GM13976 (cell line): ENCODE measurements around the gene ABCA12.

ENCODE experiments used
- DNase-seq: peaks from one replicate; pipeline ENCODE4 v3.0.0; 2012; ENCODE audit warnings: low spot score
- CTCF ChIP-seq: IDR thresholded peaks from 2 replicates; pipeline ENCODE4 v1.5.1; 2012; ENCODE audit warnings: borderline replicate concordance, mild to moderate bottlenecking; ENCODE audit not compliant: insufficient read depth; ENCODE audit errors: extremely low read depth, missing control alignments, control extremely low read depth
- in situ Hi-C: fragments of 300-500 bp; cut with MboI; formaldehyde crosslinking; loops from one replicate; pipeline ENCODE4 v1.12.0; 2022; ENCODE audit warnings: low sequenced_read_pairs, mixed read lengths, inconsistent platforms; ENCODE audit not compliant: unreplicated experiment

Gene ABCA12

GRCh38 chr2:214985619-214986018, 152.8 kb downstream of the ABCA12 start:
- no peak for DNase-seq
- TF ChIP-seq CTCF, result no peak
- in situ Hi-C loops, result no loop called here

- no peak for TF ChIP-seq CTCF
- no peak for DNase-seq
- in situ Hi-C loops, result no loop called here
Measured at GRCh38 chr2:214966420-214966819, 172.0 kb downstream of the ABCA12 start.

GRCh38 chr2:214960677-214961076, 177.7 kb downstream of the ABCA12 start:
- no peak for TF ChIP-seq CTCF
- in situ Hi-C loops, result no loop called here
- no peak for DNase-seq

GRCh38 chr2:214946949-214947348, 191.5 kb downstream of the ABCA12 start:
- DNase-seq, result no peak
- in situ Hi-C loops, result no loop called here
- TF ChIP-seq CTCF, result no peak

- no peak for DNase-seq
- in situ Hi-C loops, result no loop called here
- no peak for TF ChIP-seq CTCF
Measured at GRCh38 chr2:214934006-214934405, 204.4 kb downstream of the ABCA12 start.

GRCh38 chr2:214904634-214905033, 233.8 kb downstream of the ABCA12 start:
- TF ChIP-seq CTCF, result no peak
- DNase-seq, result no peak
- in situ Hi-C loops, result no loop called here

GRCh38 chr2:214904176-214904575, 234.2 kb downstream of the ABCA12 start:
- in situ Hi-C loops, result no loop called here
- TF ChIP-seq CTCF, result no peak
- DNase-seq, result no peak
